Measurements from ENCODE around the gene ZDHHC13.

ZDHHC13 gene

GRCh38 chr11:19201737-19202605 lies 85.0 kb downstream of the ZDHHC13 start, which contains the start of gene CSRP3:
Gene CSRP3 (minus strand): TSS chr11:19201983. CDS start chr11:19192448, 9,535 bp downstream.
- Histone ChIP-seq H2BK12ac (ENCODE audit: low read length) (no peak within 1 kb of the TSS), H3K27ac (ENCODE audit: low read depth, low read length) (no peak within 1 kb of the TSS), H2BK5ac (ENCODE audit: low read depth, low read length, poor library complexity) (no peak within 1 kb of the TSS), H3K36me3 (ENCODE audit: control insufficient read depth in 1 of 2, insufficient read depth in 2 of 2, low read length in 2 of 2) (no peaks in the 10 kb centered on the region), H3K4me1 (ENCODE audit: control insufficient read depth in 1 of 2, insufficient read depth in 2 of 2, low read length in 2 of 2) (no peaks in the 10 kb centered on the region), H4K91ac (ENCODE audit: low read depth, low read length) (no peak within 1 kb of the TSS), H3K23ac (ENCODE audit: low read length) (no peak within 1 kb of the TSS), H3K79me2 (ENCODE audit: control insufficient read depth, insufficient read depth, low read length, poor library complexity) (no peaks in the 10 kb centered on the region), H3K79me1 (ENCODE audit: low read length) (no peaks in the 10 kb centered on the region), H2AFZ (ENCODE audit: insufficient read depth, low read length, poor library complexity) (no peak within 1 kb of the TSS), H4K8ac (ENCODE audit: low read depth, low read length) (no peak within 1 kb of the TSS), H2AK5ac (ENCODE audit: low read length) (no peak within 1 kb of the TSS), H3K9me3 (ENCODE audit: insufficient read depth, low read depth, low read length) (peaks cover 2% of the 10 kb centered on the region), H2BK120ac (ENCODE audit: insufficient read depth, low read length, poor library complexity) (no peak within 1 kb of the TSS), H3K27me3 (ENCODE audit: insufficient read depth, low read length) (no peaks in the 10 kb centered on the region), H3K9ac (ENCODE audit: low read length) (no peak within 1 kb of the TSS), H3K18ac (ENCODE audit: low read length) (no peak within 1 kb of the TSS), H4K12ac (ENCODE audit: low read depth, low read length) (no peak within 1 kb of the TSS), H3K4me2 (ENCODE audit: low read length) (no peak within 1 kb of the TSS), H3K4me3 (ENCODE audit: low read depth, low read length) (no peak within 1 kb of the TSS), H3K14ac (ENCODE audit: low read length) (no peak within 1 kb of the TSS), H3K4ac (ENCODE audit: low read depth, low read length) (no peak within 1 kb of the TSS)
- WGBS (ENCODE audit: extremely low coverage, insufficient coverage, insufficient read length) = no CpG with 5 or more reads among the region's 7 CpGs
- DNase-seq = no peak

DNA sequence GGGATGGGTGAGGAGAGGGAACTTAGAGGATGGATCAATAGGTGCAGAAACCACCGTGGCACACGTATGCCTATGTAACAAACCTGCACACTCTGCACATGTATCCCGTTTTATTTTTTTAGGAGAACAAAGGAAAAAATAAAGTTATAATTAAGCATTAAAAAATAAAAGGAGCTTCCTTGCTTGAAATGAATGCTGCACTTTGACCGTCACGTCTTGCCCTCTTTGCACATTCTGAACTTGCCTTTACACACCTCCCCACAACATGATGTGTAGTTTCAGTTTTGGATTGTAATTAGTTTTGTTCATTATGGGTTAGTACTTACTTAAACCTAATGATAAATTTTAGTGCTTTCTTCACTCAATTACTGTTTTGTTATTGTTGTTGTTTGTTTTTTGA lies 87.9 kb downstream of the ZDHHC13 start:
- no peak overlapping the region for H2AFZ ChIP-seq (ENCODE audit: insufficient read depth, low read length, poor library complexity)
- no peak overlapping the region for H3K14ac ChIP-seq (ENCODE audit: low read length)
- no peak overlapping the region for H3K4ac ChIP-seq (ENCODE audit: low read depth, low read length)
- H3K27me3 ChIP-seq (ENCODE audit: insufficient read depth, low read length) = no peaks in the 10 kb centered on the region
- H3K27ac ChIP-seq (ENCODE audit: low read depth, low read length) = no peak overlapping the region
- H2BK120ac ChIP-seq (ENCODE audit: insufficient read depth, low read length, poor library complexity) = no peak overlapping the region
- H2AK5ac ChIP-seq (ENCODE audit: low read length) = no peak overlapping the region
- no peak overlapping the region for H4K8ac ChIP-seq (ENCODE audit: low read depth, low read length)
- H3K23ac ChIP-seq (ENCODE audit: low read length) = no peak overlapping the region
- H3K4me3 ChIP-seq (ENCODE audit: low read depth, low read length) = no peak overlapping the region
- no peaks in the 10 kb centered on the region for H3K79me1 ChIP-seq (ENCODE audit: low read length)
- no peaks in the 10 kb centered on the region for H3K79me2 ChIP-seq (ENCODE audit: control insufficient read depth, insufficient read depth, low read length, poor library complexity)
- WGBS (ENCODE audit: extremely low coverage, insufficient coverage, insufficient read length) = no CpG with 5 or more reads among the region's 5 CpGs
- H4K91ac ChIP-seq (ENCODE audit: low read depth, low read length) = no peak overlapping the region
- H3K9ac ChIP-seq (ENCODE audit: low read length) = no peak overlapping the region
- H4K12ac ChIP-seq (ENCODE audit: low read depth, low read length) = no peak overlapping the region
- no peak overlapping the region for H3K18ac ChIP-seq (ENCODE audit: low read length)
- no peaks in the 10 kb centered on the region for H3K4me1 ChIP-seq (ENCODE audit: control insufficient read depth in 1 of 2, insufficient read depth in 2 of 2, low read length in 2 of 2)
- no peak for DNase-seq
- H3K36me3 ChIP-seq (ENCODE audit: control insufficient read depth in 1 of 2, insufficient read depth in 2 of 2, low read length in 2 of 2) = no peaks in the 10 kb centered on the region
- no peak overlapping the region for H2BK12ac ChIP-seq (ENCODE audit: low read length)
- no peak overlapping the region for H2BK5ac ChIP-seq (ENCODE audit: low read depth, low read length, poor library complexity)
- H3K4me2 ChIP-seq (ENCODE audit: low read length) = no peak overlapping the region
- peaks cover 2% of the 10 kb centered on the region for H3K9me3 ChIP-seq (ENCODE audit: insufficient read depth, low read depth, low read length)

DNA sequence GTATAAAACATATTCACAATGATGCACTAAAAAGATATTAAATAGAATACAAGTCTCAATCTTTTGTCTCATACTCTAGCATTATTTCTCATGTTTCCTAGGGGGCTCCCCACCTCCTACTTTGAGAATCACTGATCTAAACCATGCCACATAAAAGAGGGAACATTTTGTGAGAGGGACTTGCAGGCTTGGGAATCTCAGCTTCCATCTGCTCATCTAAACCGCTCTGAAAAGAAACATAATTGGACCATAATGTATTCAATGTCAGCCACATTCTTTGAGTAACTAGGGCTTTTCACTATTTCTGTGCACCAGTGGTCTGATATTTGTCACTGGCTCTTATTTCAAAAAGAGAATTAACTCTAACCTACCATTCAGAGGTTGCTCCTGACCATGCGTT lies 91.2 kb downstream of the ZDHHC13 start:
- no peaks in the 10 kb centered on the region for H3K9me3 ChIP-seq (ENCODE audit: insufficient read depth, low read depth, low read length)
- no peaks in the 10 kb centered on the region for H3K4me1 ChIP-seq (ENCODE audit: control insufficient read depth in 1 of 2, insufficient read depth in 2 of 2, low read length in 2 of 2)
- H4K91ac ChIP-seq (ENCODE audit: low read depth, low read length) = no peak overlapping the region
- DNase-seq = no peak
- H4K8ac ChIP-seq (ENCODE audit: low read depth, low read length) = no peak overlapping the region
- no CpG with 5 or more reads among the region's 2 CpGs for WGBS (ENCODE audit: extremely low coverage, insufficient coverage, insufficient read length)
- H2AK5ac ChIP-seq (ENCODE audit: low read length) = no peak overlapping the region
- no peaks in the 10 kb centered on the region for H3K36me3 ChIP-seq (ENCODE audit: control insufficient read depth in 1 of 2, insufficient read depth in 2 of 2, low read length in 2 of 2)
- H4K12ac ChIP-seq (ENCODE audit: low read depth, low read length) = no peak overlapping the region
- no peak overlapping the region for H2BK12ac ChIP-seq (ENCODE audit: low read length)
- no peak overlapping the region for H3K27ac ChIP-seq (ENCODE audit: low read depth, low read length)
- H3K14ac ChIP-seq (ENCODE audit: low read length) = no peak overlapping the region
- no peaks in the 10 kb centered on the region for H3K27me3 ChIP-seq (ENCODE audit: insufficient read depth, low read length)
- no peak overlapping the region for H3K23ac ChIP-seq (ENCODE audit: low read length)
- no peak overlapping the region for H3K4me3 ChIP-seq (ENCODE audit: low read depth, low read length)
- H2BK5ac ChIP-seq (ENCODE audit: low read depth, low read length, poor library complexity) = no peak overlapping the region
- H2BK120ac ChIP-seq (ENCODE audit: insufficient read depth, low read length, poor library complexity) = no peak overlapping the region
- H2AFZ ChIP-seq (ENCODE audit: insufficient read depth, low read length, poor library complexity) = no peak overlapping the region
- no peak overlapping the region for H3K9ac ChIP-seq (ENCODE audit: low read length)
- H3K79me1 ChIP-seq (ENCODE audit: low read length) = no peaks in the 10 kb centered on the region
- H3K4ac ChIP-seq (ENCODE audit: low read depth, low read length) = no peak overlapping the region
- no peaks in the 10 kb centered on the region for H3K79me2 ChIP-seq (ENCODE audit: control insufficient read depth, insufficient read depth, low read length, poor library complexity)
- H3K18ac ChIP-seq (ENCODE audit: low read length) = no peak overlapping the region
- no peak overlapping the region for H3K4me2 ChIP-seq (ENCODE audit: low read length)

DNA sequence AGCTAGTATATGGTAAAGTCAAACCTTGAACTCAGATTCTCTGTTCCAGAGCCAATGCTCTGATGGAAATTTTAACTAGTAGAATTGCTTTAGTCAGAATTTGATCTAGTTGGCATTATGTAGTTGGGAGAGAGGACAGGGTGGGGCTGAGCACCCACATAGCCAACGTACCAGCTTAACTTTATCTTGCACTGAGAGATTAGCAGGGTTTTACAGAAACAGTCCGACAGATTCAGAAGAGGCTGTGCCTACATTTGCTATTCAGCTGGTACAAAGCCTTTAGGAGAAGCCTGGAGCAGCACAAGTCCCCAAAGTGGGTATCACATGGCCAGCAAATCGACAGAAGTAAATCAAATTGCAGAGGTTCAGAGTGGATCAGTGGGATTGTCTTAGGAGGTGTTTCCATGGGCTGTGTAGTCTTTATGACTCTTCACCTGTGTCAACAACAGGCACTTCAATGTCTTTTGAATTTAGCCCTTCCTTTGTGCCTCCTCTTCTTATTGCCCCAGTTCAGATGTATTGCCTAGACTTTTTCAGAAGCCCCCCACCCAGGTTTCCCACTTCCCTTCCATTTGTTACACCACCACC lies 92.1 kb downstream of the ZDHHC13 start:
- DNase-seq = no peak
- Histone ChIP-seq H2BK5ac (ENCODE audit: low read depth, low read length, poor library complexity) (no peak overlapping the region), H3K27ac (ENCODE audit: low read depth, low read length) (no peak overlapping the region), H2AK5ac (ENCODE audit: low read length) (no peak overlapping the region), H3K4ac (ENCODE audit: low read depth, low read length) (no peak overlapping the region), H4K12ac (ENCODE audit: low read depth, low read length) (no peak overlapping the region), H3K9me3 (ENCODE audit: insufficient read depth, low read depth, low read length) (no peaks in the 10 kb centered on the region), H3K36me3 (ENCODE audit: control insufficient read depth in 1 of 2, insufficient read depth in 2 of 2, low read length in 2 of 2) (no peaks in the 10 kb centered on the region), H4K91ac (ENCODE audit: low read depth, low read length) (no peak overlapping the region), H3K4me1 (ENCODE audit: control insufficient read depth in 1 of 2, insufficient read depth in 2 of 2, low read length in 2 of 2) (no peaks in the 10 kb centered on the region), H3K27me3 (ENCODE audit: insufficient read depth, low read length) (no peaks in the 10 kb centered on the region), H3K14ac (ENCODE audit: low read length) (no peak overlapping the region), H3K4me3 (ENCODE audit: low read depth, low read length) (no peak overlapping the region), H3K79me2 (ENCODE audit: control insufficient read depth, insufficient read depth, low read length, poor library complexity) (no peaks in the 10 kb centered on the region), H3K4me2 (ENCODE audit: low read length) (no peak overlapping the region), H2BK120ac (ENCODE audit: insufficient read depth, low read length, poor library complexity) (no peak overlapping the region), H2AFZ (ENCODE audit: insufficient read depth, low read length, poor library complexity) (no peak overlapping the region), H4K8ac (ENCODE audit: low read depth, low read length) (no peak overlapping the region), H3K23ac (ENCODE audit: low read length) (no peak overlapping the region), H2BK12ac (ENCODE audit: low read length) (no peak overlapping the region), H3K18ac (ENCODE audit: low read length) (no peak overlapping the region), H3K79me1 (ENCODE audit: low read length) (no peaks in the 10 kb centered on the region), H3K9ac (ENCODE audit: low read length) (peak overlapping the region; percentile 0)
- WGBS (ENCODE audit: extremely low coverage, insufficient coverage, insufficient read length) = no CpG with 5 or more reads among the region's 3 CpGs
